ENCODE results near the gene TRPM5.

DNA sequence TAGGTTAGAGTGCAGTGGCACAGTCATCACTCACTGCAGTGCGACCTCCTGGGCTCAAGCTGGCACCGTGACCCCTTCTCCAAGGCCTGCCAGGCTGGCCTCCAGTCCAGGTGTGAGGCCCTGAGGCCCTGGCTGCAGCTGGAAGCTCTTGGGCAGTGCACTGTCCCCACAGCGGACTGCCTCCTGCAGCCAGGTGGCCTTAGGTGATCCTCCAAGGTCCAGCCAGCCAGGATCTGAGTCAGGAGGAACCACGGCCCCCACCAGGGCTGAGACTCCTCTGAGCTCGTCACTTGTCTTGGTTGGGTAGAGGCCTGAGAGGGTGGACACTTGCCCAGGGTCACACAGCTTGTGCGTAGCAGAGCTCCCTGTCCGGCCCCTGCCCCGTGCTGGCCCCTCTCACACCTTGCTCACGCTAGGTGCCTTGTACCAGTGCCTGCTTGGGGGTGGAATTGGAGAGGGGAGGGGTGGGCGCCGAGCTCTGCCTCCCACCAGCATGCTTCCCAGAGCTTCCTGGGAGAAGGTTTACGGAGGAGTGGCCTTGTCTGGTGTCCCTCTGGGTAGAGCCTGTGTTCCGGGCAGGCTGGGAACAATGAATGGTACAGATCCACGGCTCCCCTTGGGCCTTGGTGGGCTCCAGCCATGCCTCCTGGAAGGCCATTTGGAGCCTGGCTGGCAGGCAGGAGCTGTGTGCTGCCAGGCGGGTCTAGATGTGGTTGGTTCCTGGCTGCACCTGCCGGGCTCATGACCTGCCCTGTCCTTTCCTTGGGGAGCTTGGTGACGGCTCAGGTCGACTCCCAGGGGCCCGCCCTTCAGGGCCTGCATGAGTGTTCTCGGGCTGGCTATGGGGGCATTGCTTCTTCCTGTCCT lies 21.1 kb upstream of the TRPM5 start:
- TF ChIP-seq, protein P1, sequence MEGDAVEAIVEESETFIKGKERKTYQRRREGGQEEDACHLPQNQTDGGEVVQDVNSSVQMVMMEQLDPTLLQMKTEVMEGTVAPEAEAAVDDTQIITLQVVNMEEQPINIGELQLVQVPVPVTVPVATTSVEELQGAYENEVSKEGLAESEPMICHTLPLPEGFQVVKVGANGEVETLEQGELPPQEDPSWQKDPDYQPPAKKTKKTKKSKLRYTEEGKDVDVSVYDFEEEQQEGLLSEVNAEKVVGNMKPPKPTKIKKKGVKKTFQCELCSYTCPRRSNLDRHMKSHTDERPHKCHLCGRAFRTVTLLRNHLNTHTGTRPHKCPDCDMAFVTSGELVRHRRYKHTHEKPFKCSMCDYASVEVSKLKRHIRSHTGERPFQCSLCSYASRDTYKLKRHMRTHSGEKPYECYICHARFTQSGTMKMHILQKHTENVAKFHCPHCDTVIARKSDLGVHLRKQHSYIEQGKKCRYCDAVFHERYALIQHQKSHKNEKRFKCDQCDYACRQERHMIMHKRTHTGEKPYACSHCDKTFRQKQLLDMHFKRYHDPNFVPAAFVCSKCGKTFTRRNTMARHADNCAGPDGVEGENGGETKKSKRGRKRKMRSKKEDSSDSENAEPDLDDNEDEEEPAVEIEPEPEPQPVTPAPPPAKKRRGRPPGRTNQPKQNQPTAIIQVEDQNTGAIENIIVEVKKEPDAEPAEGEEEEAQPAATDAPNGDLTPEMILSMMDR (IDR thresholded peaks at IDR 0.05 in 2 of 3, conservative IDR thresholded peaks at IDR 0.05 in 1 of 3; ENCODE audit: insufficient read depth in 2 of 3, low read depth in 1 of 3, low read length in 3 of 3) = no peak
- TF ChIP-seq RCOR1 (IDR thresholded peaks at IDR 0.05; ENCODE audit: borderline replicate concordance in 1 of 2, low read depth in 2 of 2, low read length in 2 of 2) (no peak), ZNF175 (CRISPR knock-in tag; IDR thresholded peaks at IDR 0.05; ENCODE audit: low read depth) (no peak), POLR2AphosphoS2 (IDR thresholded peaks at IDR 0.05; ENCODE audit: low read length) (no peak), ZBTB7A (IDR thresholded peaks at IDR 0.05; ENCODE audit: borderline replicate concordance, control insufficient read depth, low read depth, low read length) (no peak), HNRNPL (IDR thresholded peaks at IDR 0.05; ENCODE audit: low read depth, low read length) (no peak), MAFK (IDR thresholded peaks at IDR 0.05; ENCODE audit: low read length) (no peak), POLR2AphosphoS5 (IDR thresholded peaks at IDR 0.05; ENCODE audit: control insufficient read depth, insufficient read depth, low read depth, low read length) (no peak), NONO (IDR thresholded peaks at IDR 0.05; ENCODE audit: low read depth in 2 of 2, low read length in 1 of 2) (no peak), BRCA1 (IDR thresholded peaks at IDR 0.05) (no peak), BRCA1 (CRISPR knock-in tag; IDR thresholded peaks at IDR 0.05) (no peak), POLR3A (IDR thresholded peaks at IDR 0.05; ENCODE audit: borderline replicate concordance, extremely low read depth, insufficient read depth, insufficient read length) (no peak), ZNF274 (IDR thresholded peaks at IDR 0.05; ENCODE audit: borderline replicate concordance, low read depth, low read length) (no peak)

Data from K562 (cell line).